ENCODE data around the gene LIN28B.

GRCh38 chr6:105120570-105120969 is 163.7 kb downstream of the LIN28B start:
- TF ChIP-seq CTCF (IDR thresholded peaks at IDR 0.05; ENCODE audit: low read depth, low read length, missing input control) (no peak), JUND (IDR thresholded peaks at IDR 0.05) (no peak), MAX (IDR thresholded peaks at IDR 0.05) (no peak), SP1 (IDR thresholded peaks at IDR 0.05) (no peak), YY1 (IDR thresholded peaks at IDR 0.05) (no peak), ATF3 (IDR thresholded peaks at IDR 0.05) (no peak), ZBTB33 (IDR thresholded peaks at IDR 0.05) (no peak), TAF1 (conservative IDR thresholded peaks at IDR 0.05) (no peak)
- TF ChIP-seq, protein P1, sequence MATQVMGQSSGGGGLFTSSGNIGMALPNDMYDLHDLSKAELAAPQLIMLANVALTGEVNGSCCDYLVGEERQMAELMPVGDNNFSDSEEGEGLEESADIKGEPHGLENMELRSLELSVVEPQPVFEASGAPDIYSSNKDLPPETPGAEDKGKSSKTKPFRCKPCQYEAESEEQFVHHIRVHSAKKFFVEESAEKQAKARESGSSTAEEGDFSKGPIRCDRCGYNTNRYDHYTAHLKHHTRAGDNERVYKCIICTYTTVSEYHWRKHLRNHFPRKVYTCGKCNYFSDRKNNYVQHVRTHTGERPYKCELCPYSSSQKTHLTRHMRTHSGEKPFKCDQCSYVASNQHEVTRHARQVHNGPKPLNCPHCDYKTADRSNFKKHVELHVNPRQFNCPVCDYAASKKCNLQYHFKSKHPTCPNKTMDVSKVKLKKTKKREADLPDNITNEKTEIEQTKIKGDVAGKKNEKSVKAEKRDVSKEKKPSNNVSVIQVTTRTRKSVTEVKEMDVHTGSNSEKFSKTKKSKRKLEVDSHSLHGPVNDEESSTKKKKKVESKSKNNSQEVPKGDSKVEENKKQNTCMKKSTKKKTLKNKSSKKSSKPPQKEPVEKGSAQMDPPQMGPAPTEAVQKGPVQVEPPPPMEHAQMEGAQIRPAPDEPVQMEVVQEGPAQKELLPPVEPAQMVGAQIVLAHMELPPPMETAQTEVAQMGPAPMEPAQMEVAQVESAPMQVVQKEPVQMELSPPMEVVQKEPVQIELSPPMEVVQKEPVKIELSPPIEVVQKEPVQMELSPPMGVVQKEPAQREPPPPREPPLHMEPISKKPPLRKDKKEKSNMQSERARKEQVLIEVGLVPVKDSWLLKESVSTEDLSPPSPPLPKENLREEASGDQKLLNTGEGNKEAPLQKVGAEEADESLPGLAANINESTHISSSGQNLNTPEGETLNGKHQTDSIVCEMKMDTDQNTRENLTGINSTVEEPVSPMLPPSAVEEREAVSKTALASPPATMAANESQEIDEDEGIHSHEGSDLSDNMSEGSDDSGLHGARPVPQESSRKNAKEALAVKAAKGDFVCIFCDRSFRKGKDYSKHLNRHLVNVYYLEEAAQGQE (IDR thresholded peaks at IDR 0.05) = no peak
